SH-SY5Y (cell line): ENCODE measurements around the gene GNAI2.

Experiments used
- GATA2 ChIP-seq: IDR thresholded peaks from 2 replicates; pipeline ENCODE4 v1.6.1; 2011; ENCODE audit warnings: mild to moderate bottlenecking, low read depth, low read length
- GATA3 ChIP-seq: IDR thresholded peaks from 2 replicates; pipeline ENCODE4 v1.6.1; 2011; ENCODE audit warnings: low read depth, mild to moderate bottlenecking, low read length, moderate library complexity

DNA sequence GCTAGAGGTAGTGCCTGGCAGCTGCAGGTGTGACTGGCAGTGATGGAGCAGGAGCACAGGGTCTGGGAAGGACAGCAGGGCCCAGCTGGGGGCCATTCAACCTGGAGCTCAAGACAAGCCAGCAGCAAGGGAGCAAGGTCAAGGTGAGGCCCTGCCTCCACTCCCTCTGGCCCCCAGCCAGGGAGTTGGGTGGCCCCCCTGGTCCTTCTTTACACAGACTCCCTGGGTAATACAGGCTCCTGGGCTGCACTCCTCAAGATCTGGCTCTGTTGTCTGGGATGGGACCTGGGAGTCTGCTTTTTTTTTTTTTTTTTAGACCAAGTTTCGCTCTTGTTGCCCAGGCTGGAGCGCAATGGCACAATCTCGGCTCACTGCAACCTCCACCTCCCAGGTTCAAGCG lies 14.5 kb downstream of the GNAI2 start:
- TF ChIP-seq GATA2: no peak
- no peak for TF ChIP-seq GATA3
